Measurements from ENCODE around the gene HOXA9. TPM values are rescaled to one million over a fixed set of nuclear protein-coding genes. Genes with fewer than 3 reads are reported as not detected.

HOXA9 gene
- total and polyA plus RNA-seq, 2 of the 8 experiments (the other 6 are each of a cell fraction or from before 2014, with no cell fraction given): not detected

DNA sequence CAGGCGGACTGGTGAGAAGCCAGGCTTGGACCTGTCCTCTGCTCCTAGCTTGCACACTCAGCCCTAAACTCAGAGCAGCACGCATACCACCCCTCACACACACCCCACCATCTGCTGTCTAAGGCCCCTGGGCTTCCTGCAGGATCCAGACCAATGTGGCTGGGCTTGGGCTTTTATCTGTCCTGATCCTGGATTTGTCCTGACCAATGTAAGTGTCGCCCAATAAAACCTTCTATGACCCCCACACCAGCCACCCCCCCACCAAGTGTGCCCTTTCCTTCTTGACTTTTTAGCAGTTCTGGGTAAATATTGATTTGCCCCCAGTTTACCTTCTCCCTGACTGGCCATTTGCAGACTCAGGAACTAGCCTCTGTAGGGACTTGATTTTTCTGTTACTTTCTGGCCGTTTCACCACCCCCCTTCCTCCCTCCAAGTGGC, 36.3 kb upstream of the HOXA9 start (continued):
- TF ChIP-seq SUZ12 (IDR thresholded peaks at IDR 0.05; ENCODE audit: low read length) (no peak), RFX5 (IDR thresholded peaks at IDR 0.05; ENCODE audit: borderline replicate concordance, low read depth, low read length) (no peak), CREB1 (IDR thresholded peaks at IDR 0.05) (no peak), POU5F1 (IDR thresholded peaks at IDR 0.05; ENCODE audit: low read depth, low read length) (no peak)

Data from H1 (cell line).